ENCODE data around the gene MTMR1.

The MTMR1 gene

DNA sequence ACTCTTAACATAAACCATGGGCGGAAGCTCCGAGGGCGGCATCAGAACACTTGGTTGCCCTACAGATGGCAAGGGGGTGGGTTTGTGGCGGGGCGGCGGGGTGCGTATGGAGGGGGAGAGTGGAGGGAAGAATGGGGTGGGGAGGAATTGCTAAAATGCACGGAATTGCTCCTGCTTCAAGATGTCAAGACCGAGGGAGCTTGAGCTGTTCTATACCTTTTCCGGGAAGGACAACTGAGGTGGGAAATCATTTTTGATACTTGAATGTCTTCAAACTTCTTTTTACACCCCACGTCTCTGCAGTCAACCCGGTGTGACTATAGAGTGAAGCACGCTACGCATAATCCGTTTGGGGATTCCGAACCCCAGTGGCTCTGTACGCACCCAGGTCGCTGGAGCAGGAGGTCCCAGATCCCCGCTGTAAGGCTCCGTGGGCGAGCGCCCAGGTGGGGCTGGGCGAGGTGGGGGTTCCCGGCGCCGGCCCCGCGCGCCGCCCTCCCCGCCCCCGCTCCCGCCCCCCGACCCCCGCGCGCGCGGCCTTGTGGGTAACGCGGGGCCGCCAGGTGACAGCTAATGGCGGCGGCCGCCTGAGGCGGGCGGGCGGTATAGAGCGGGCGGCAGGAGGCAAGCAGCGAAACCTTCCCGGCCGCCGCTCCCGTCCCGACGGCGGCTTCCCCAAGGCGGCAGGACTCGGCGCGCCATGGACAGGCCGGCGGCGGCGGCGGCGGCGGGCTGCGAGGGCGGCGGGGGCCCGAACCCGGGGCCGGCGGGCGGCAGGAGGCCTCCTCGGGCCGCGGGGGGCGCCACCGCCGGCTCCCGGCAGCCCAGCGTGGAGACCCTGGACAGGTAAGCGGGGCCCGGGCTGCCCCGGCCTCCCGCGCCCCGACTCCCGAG is at the start of gene MTMR1:
TSS of gene MTMR1 (plus strand) at position 566 of the 894 bp plus-strand sequence. CDS start at position 701, 135 bp downstream.
- H3K9me3 Mint-ChIP-seq = peaks cover 4% of the 10 kb centered on the region
- H3K36me3 Mint-ChIP-seq (ENCODE audit: low read depth) = peaks cover 6% of the 10 kb centered on the region
- H3K4me1 Mint-ChIP-seq (ENCODE audit: low read depth) = peaks cover 61% of the 10 kb centered on the region
- no peaks in the 10 kb centered on the region for H3K27me3 Mint-ChIP-seq (ENCODE audit: low read depth)
- H3K4me3 Mint-ChIP-seq = peak within 1 kb of the TSS; percentile 86
- H3K27ac Mint-ChIP-seq = peak within 1 kb of the TSS; percentile 94

DNA sequence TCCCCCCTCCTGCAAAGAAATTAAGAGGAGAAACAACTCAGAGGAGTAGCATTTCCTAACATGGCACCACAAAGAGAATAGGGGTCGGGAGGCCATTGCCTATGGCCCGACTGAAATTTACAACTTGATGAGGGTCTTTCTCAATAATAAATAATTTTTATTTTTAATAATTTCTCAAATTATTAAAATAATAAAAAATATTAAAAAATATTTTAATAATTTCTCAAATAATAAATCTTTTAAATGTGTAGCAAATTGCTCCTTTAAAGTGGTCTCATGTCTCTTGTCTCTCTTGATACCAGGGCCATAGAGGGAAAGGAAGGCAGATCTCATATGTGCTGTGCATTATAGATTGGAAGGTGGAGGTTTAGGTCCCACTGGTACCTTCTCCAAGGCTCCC is 49.2 kb upstream of the MTMR1 start:
- Mint-ChIP-seq H3K4me1 (ENCODE audit: low read depth) (no peaks in the 10 kb centered on the region), H3K4me3 (no peak overlapping the region), H3K27ac (no peak overlapping the region), H3K27me3 (ENCODE audit: low read depth) (no peaks in the 10 kb centered on the region), H3K9me3 (no peaks in the 10 kb centered on the region), H3K36me3 (ENCODE audit: low read depth) (peaks cover 14% of the 10 kb centered on the region)

DNA sequence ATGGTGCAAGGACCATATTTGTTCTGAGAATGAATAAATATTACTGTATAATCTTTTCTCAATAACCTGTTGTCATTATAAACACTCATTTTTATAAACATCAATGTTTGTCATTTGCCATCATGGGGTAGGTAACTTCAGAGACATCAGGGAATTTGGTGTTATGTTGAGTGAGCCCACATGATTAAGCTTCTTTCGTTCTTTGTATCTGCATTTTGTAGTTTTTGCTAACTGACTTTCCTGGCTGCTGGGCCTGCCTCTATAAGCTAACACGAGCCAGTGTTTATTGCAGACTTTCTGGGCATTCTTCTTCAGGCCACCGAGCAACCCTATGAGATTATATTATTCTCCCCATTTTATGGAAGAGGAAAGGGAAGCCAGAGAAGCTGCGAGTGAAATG is 48.8 kb upstream of the MTMR1 start:
- Mint-ChIP-seq H3K9me3 (no peaks in the 10 kb centered on the region), H3K4me3 (no peak overlapping the region), H3K36me3 (ENCODE audit: low read depth) (peaks cover 16% of the 10 kb centered on the region), H3K4me1 (ENCODE audit: low read depth) (peaks cover 2% of the 10 kb centered on the region), H3K27me3 (ENCODE audit: low read depth) (no peaks in the 10 kb centered on the region), H3K27ac (no peak overlapping the region)

DNA sequence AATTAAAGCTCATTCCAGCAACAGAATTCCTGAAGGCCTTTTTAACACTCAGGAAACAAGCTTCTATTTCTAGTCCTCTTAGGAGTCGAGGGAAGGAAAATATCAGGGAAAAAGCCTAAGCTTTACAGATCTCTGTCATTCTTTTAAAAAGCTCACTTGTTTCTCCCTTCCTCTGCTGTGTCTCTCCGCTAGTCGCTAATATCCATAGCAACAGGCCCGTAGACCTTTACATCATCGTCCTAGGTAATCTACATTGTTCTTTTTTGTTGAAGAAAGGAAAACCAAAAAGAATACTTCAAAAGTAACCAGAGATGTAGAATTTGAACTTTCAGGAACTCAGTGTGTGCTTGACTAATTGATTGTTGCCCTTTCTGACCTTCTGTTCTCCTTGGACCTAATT is 45.9 kb upstream of the MTMR1 start:
- peaks cover 4% of the 10 kb centered on the region for H3K4me1 Mint-ChIP-seq (ENCODE audit: low read depth)
- no peaks in the 10 kb centered on the region for H3K27me3 Mint-ChIP-seq (ENCODE audit: low read depth)
- H3K9me3 Mint-ChIP-seq = no peaks in the 10 kb centered on the region
- no peak overlapping the region for H3K4me3 Mint-ChIP-seq
- peaks cover 28% of the 10 kb centered on the region for H3K36me3 Mint-ChIP-seq (ENCODE audit: low read depth)
- no peak overlapping the region for H3K27ac Mint-ChIP-seq

DNA sequence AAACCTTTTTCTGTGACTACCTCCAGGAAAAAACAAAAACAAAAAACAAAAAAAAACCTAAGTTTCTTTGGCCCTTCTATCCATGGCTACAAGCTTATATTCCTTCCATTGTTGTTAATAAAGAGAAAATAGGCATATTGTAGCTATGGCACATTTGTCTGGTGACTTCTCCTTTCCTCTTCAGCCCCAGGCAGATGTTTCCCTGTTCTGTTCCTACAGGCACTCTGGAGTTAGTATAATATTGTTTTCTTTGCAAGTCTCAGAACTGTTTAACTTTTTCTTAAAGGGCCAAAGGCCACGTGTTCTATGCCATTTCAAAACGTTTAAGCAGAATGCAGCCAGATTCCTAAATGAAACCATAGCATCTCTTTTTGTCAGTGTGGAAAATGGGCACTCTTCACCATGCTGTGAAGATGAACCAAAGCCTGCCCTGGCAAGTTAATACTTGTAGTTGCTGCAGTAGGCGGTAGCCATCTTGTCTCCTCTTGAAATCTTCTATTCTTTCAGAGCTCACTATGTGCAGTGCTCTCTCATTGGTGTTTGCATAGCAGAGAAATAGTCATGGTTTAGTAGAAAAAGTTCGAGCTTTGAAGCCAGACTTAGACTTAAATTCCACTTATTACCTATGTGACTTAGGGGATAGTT is 44.8 kb upstream of the MTMR1 start:
- Mint-ChIP-seq H3K9me3 (no peaks in the 10 kb centered on the region), H3K4me3 (no peak overlapping the region), H3K36me3 (ENCODE audit: low read depth) (peaks cover 32% of the 10 kb centered on the region), H3K27ac (no peak overlapping the region), H3K4me1 (ENCODE audit: low read depth) (peaks cover 4% of the 10 kb centered on the region), H3K27me3 (ENCODE audit: low read depth) (no peaks in the 10 kb centered on the region)

DNA sequence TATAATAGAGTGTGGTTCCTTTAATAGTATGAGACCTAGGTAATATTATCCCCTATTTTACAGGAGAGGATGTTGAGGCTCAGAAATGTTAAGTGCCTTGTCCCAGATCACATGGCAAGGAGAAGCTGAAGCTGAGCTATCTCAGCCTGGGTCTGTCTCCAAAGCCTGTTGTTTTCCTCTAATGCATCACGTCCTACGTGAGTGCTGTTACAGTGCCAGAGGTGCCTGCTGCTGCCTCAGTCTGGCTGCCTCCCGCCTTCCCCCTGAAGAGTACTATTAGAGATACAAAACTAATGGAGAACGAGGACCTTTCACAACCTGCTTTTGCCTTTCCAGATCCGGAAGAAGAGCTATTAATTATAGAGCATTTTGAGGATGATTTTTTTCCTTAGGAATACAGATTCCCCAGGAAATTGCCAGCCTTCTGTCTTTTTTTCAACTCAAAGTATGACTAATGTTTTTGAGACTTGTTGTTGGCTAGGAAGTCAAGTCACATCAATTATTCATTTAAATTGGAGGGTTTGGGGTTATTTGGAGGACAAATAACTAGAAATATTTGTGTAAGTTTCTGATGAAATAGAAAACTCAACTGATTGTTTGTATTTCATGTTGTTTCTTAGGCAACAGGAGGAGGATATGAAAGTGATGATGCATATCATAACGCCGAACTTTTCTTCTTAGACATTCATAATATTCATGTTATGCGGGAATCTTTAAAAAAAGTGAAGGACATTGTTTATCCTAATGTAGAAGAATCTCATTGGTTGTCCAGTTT is 43.9 kb upstream of the MTMR1 start:
- peaks cover 32% of the 10 kb centered on the region for H3K36me3 Mint-ChIP-seq (ENCODE audit: low read depth)
- no peaks in the 10 kb centered on the region for H3K27me3 Mint-ChIP-seq (ENCODE audit: low read depth)

DNA sequence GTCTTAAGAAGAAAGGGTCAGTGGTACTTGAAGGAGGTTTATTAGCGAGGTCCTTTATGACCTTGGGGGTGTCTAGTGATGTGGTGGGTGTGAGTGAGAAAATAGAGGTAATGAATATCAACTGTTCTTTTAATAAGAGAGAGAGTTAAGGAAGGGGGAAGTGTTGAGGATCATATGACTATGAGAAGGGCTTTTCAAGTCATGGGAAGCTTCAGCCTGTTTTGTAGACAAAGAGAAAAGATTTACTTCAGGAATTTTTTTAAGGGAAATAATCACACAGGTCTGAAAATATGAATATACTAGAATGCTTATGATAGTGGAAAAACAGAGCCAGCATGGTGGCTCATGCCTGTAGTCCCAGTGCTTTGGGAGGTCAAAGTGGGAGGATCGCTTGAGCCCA is 41.3 kb upstream of the MTMR1 start:
- H3K27me3 Mint-ChIP-seq (ENCODE audit: low read depth) = no peaks in the 10 kb centered on the region
- H3K4me3 Mint-ChIP-seq = no peak overlapping the region
- H3K4me1 Mint-ChIP-seq (ENCODE audit: low read depth) = peaks cover 7% of the 10 kb centered on the region
- H3K36me3 Mint-ChIP-seq (ENCODE audit: low read depth) = peaks cover 33% of the 10 kb centered on the region
- H3K9me3 Mint-ChIP-seq = no peaks in the 10 kb centered on the region
- H3K27ac Mint-ChIP-seq = peak overlapping the region; percentile 12

More for the DNA sequence above, 43.9 kb upstream of the MTMR1 start:
- Mint-ChIP-seq H3K4me1 (ENCODE audit: low read depth) (peaks cover 4% of the 10 kb centered on the region), H3K9me3 (no peaks in the 10 kb centered on the region), H3K27ac (no peak overlapping the region), H3K4me3 (no peak overlapping the region)

DNA sequence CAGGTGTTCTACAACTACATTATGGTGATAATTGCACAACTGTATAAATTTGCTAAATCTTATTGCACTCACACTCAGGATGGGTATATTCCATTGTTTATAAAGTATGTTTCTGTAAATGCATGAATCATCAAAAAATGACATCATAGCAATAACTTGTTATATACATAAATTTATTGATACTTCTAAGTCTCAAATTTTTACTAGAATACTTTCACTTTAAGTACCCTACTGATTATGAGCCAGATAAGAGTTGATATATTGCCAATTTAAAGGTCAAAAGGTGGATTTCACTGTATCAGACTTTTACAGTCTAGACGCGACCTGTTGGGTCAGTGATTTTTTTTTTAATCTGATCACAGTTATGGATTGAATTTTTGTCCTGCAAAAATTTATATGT is 37.4 kb upstream of the MTMR1 start:
- H3K4me3 Mint-ChIP-seq = no peak overlapping the region
- H3K27me3 Mint-ChIP-seq (ENCODE audit: low read depth) = no peaks in the 10 kb centered on the region
- peaks cover 5% of the 10 kb centered on the region for H3K4me1 Mint-ChIP-seq (ENCODE audit: low read depth)
- H3K36me3 Mint-ChIP-seq (ENCODE audit: low read depth) = peaks cover 27% of the 10 kb centered on the region
- no peak overlapping the region for H3K27ac Mint-ChIP-seq
- H3K9me3 Mint-ChIP-seq = no peaks in the 10 kb centered on the region

DNA sequence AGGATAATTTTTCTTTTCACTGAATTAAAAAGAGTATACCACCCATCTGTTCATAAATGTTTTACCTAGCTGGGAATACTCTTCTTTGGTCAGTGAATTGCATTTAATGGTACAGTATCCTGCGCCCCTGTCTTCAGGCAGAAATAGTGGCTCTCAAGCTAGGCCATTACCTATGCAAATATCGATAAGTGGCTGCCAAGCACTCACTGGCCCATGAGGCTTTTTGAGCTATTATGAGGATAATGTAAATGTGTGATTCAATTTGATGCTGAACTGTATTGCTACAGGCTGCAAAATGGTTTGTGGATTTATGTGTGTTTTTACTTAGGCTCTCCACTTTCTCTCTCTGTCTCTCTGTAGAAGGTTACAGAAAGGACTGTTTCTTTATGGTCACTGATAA is 30.1 kb upstream of the MTMR1 start:
- H3K9me3 Mint-ChIP-seq = no peaks in the 10 kb centered on the region
- H3K4me3 Mint-ChIP-seq = no peak overlapping the region
- H3K27me3 Mint-ChIP-seq (ENCODE audit: low read depth) = no peaks in the 10 kb centered on the region
- no peaks in the 10 kb centered on the region for H3K4me1 Mint-ChIP-seq (ENCODE audit: low read depth)
- H3K36me3 Mint-ChIP-seq (ENCODE audit: low read depth) = peaks cover 31% of the 10 kb centered on the region
- no peak overlapping the region for H3K27ac Mint-ChIP-seq

DNA sequence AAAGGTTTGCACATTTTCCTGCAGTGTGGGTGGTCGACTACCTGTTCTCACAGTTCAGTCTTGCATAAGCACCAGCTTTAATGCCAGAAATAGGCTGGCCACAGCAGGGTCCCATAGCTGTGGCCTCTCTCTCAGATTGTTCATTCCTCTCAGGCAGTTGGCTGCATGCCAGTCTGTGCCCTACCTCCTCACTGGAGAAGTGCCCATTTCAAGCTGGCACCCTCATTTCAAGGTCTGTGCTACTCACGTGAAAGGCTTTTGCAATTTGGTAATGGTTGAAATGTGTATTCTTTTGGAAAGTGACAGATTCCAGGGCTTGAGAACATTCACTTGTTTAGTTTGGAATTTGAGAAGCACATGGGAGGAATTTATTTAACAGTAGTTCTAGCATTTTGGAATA is 28.9 kb upstream of the MTMR1 start:
- no peak overlapping the region for H3K4me3 Mint-ChIP-seq
- no peaks in the 10 kb centered on the region for H3K9me3 Mint-ChIP-seq

DNA sequence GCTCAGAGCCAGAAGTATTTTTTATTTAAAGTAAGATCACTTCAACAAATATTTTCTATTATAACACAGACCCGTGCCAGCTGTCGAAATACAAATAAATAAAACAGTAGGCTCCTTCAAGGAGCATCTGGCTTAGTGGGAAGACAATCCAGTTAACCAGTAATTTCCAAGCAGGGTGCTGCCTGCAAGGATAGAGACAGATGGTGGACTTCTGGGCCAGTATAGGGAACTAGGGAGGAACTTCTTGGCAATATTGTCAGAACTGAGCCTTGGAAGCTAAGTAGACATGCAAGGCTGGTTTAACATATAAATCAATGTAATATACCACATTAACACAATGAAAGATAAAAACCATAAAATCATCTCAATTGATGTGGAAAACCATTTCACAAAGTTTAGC is 17.0 kb upstream of the MTMR1 start:
- no peak overlapping the region for H3K27ac Mint-ChIP-seq

More for the DNA sequence above, 28.9 kb upstream of the MTMR1 start:
- H3K27me3 Mint-ChIP-seq (ENCODE audit: low read depth) = no peaks in the 10 kb centered on the region
- H3K27ac Mint-ChIP-seq = no peak overlapping the region
- no peaks in the 10 kb centered on the region for H3K4me1 Mint-ChIP-seq (ENCODE audit: low read depth)
- H3K36me3 Mint-ChIP-seq (ENCODE audit: low read depth) = peaks cover 31% of the 10 kb centered on the region

DNA sequence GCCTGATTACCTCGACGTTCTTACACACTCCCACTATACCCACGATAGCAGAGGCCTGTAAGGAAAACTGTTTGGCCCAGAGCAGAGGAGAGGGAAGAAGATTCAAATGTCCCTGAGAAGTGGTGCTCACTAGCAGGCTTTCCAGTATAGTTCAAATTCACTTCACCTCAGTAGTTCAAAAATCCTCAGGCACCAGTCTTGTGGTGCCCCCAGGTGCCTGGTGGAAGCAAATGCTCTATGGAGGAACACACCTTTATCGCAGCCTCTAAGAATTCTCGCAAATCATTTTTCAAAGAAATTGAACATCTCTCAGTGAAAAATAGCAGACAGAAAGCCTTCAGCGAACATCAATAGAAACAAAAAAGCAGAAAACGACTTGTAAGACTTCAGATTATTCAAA is 12.2 kb upstream of the MTMR1 start:
- Mint-ChIP-seq H3K36me3 (ENCODE audit: low read depth) (no peaks in the 10 kb centered on the region), H3K27me3 (ENCODE audit: low read depth) (peaks cover 3% of the 10 kb centered on the region), H3K4me1 (ENCODE audit: low read depth) (peaks cover 4% of the 10 kb centered on the region), H3K9me3 (no peaks in the 10 kb centered on the region), H3K4me3 (no peak overlapping the region), H3K27ac (no peak overlapping the region)

More for the DNA sequence above, 17.0 kb upstream of the MTMR1 start:
- H3K9me3 Mint-ChIP-seq = no peaks in the 10 kb centered on the region
- peaks cover 3% of the 10 kb centered on the region for H3K27me3 Mint-ChIP-seq (ENCODE audit: low read depth)
- H3K4me1 Mint-ChIP-seq (ENCODE audit: low read depth) = no peaks in the 10 kb centered on the region
- H3K4me3 Mint-ChIP-seq = no peak overlapping the region
- H3K36me3 Mint-ChIP-seq (ENCODE audit: low read depth) = no peaks in the 10 kb centered on the region

DNA sequence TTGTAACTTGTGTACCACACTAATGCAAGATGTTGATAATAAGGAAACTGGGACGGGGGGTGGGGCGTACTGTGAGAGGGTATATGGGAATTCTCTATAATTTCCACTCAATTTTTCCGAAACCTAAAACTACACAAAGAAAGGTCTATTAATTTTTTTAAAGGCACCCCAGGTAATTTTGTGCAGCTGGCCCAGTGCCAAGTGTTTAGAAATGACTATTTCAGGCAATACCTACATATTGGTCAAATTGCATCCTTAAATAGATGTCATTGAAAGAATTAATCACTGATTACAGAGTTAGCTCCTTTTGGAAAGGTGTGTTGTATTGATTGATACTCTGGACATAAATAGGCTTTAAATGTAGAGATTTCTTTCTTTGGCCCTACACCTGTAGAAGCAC is 10.1 kb upstream of the MTMR1 start:
- H3K9me3 Mint-ChIP-seq = no peaks in the 10 kb centered on the region
- no peak overlapping the region for H3K4me3 Mint-ChIP-seq
- H3K27me3 Mint-ChIP-seq (ENCODE audit: low read depth) = peaks cover 3% of the 10 kb centered on the region
- H3K27ac Mint-ChIP-seq = no peak overlapping the region
- no peaks in the 10 kb centered on the region for H3K36me3 Mint-ChIP-seq (ENCODE audit: low read depth)
- peaks cover 5% of the 10 kb centered on the region for H3K4me1 Mint-ChIP-seq (ENCODE audit: low read depth)

DNA sequence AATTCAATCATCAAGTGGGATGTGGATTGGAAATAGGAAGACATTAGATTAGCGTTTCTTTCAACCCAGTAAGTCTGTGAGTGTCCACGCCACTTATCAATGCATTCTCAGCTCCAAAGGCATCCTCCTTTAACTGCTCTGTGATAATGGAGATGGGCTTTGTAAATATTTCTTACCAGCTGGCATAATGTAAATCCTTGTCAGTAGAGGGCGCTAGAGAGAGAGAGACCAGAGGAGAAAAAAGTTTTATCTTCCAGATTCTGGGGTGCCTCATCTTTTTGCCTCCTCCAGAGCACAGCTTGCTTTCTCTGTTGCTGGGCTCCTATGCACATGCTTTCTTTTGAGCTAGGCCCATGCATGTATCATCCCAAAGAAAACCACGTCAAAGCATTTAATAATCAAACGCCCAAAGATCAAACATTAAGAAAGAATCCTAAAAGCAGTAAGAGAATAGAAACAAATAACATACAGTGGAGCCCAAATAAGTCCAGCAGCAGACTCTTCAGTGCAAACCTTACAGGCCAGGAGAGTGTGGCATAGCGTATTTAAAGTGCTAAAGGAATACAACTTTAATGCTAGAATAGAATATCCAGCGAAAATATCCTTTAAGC is 9.6 kb upstream of the MTMR1 start:
- Mint-ChIP-seq H3K4me1 (ENCODE audit: low read depth) (peaks cover 10% of the 10 kb centered on the region), H3K4me3 (no peak overlapping the region), H3K36me3 (ENCODE audit: low read depth) (no peaks in the 10 kb centered on the region), H3K27ac (no peak overlapping the region), H3K9me3 (peaks cover 4% of the 10 kb centered on the region), H3K27me3 (ENCODE audit: low read depth) (peaks cover 3% of the 10 kb centered on the region)
